Astrocyte of the spinal cord (primary cell): Measurements from ENCODE around the gene POFUT2.

Experiments used
- DNase-seq: peaks from one replicate; pipeline ENCODE4 v3.0.0; 2011; ENCODE audit warnings: low read depth, low spot score
- H3K4me3 ChIP-seq: 2 replicates; pipeline ENCODE4 v1.5.1; 2011; ENCODE audit warnings: low read depth, mild to moderate bottlenecking, low read length, moderate library complexity
- in situ Hi-C: cut with HindIII; loops from 2 replicates; pipeline ENCODE4 v1.10.0; 2017; ENCODE audit warnings: low sequenced_read_pairs
- TF ChIP-seq, protein P1 (sequence below): IDR thresholded peaks from 2 replicates; pipeline ENCODE4 v1.5.1; 2012; ENCODE audit warnings: low read depth, mild to moderate bottlenecking, low read length, inconsistent platforms

Gene POFUT2

DNA sequence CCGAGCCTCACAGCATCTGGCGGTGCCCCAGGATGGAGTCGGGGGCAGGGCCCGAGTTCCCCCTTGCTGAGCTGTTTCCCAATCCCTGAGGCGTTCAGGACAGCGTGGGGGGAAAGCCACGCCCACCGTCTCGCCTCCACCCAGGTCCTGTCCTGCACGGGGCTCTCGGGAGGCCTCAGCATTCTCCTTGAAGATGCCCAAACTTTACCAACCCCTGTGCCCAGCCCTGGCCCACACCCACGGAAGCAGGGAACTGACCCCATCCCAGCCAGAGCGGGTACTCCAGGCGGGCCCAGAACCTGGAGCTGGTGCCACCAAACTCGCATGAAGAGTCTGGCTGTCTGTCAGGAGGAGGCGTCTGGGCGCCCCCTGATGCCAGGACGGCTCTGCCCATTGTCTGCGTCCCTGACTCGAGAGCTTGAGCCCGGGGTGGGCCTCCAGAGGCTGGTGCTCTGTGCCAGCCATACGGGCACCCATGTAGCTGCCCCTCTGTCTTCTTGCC lies 35.3 kb upstream of the POFUT2 start:
- in situ Hi-C loops: no loop called here
- no peak for DNase-seq
- no peak overlapping the region for H3K4me3 ChIP-seq
- TF ChIP-seq, protein P1, sequence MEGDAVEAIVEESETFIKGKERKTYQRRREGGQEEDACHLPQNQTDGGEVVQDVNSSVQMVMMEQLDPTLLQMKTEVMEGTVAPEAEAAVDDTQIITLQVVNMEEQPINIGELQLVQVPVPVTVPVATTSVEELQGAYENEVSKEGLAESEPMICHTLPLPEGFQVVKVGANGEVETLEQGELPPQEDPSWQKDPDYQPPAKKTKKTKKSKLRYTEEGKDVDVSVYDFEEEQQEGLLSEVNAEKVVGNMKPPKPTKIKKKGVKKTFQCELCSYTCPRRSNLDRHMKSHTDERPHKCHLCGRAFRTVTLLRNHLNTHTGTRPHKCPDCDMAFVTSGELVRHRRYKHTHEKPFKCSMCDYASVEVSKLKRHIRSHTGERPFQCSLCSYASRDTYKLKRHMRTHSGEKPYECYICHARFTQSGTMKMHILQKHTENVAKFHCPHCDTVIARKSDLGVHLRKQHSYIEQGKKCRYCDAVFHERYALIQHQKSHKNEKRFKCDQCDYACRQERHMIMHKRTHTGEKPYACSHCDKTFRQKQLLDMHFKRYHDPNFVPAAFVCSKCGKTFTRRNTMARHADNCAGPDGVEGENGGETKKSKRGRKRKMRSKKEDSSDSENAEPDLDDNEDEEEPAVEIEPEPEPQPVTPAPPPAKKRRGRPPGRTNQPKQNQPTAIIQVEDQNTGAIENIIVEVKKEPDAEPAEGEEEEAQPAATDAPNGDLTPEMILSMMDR: no peak

DNA sequence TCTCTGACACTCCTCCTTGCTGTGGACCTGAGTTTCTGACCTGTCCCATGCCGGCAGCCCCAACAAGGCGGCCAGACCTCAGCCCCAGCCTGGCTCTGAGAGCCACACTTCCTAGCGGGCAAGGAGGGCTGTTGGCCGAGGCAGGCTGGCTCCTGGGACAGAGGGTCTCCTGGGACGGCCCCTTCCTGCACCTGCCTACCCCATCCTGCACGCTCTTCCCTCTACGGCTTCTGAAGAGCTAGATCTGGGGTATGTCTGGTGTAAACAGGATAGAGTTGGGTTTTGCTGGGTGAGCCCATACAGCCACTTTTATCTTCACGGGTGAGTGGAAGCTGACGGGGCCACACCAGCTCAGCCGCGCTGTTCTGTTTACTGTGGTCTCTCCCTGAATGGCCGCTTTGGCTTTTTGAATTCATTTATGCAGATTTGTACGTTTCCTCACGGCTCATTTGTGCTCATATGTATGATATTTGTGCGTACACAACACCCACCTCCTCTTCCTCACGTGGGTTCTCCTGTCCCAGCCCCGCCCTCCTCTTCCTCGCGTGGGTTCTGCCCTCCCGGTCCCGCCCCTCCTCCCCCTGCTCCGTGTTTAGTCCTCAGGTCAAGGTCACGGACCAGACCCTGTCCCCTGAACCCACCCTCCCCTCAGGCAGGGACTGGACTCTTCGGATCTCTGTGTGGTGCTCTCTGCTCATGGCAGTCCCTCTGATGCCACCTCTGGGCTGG lies 34.7 kb upstream of the POFUT2 start:
- no peak overlapping the region for H3K4me3 ChIP-seq
- TF ChIP-seq, protein P1: no peak
- no peak for DNase-seq
- in situ Hi-C loops: no loop called here

DNA sequence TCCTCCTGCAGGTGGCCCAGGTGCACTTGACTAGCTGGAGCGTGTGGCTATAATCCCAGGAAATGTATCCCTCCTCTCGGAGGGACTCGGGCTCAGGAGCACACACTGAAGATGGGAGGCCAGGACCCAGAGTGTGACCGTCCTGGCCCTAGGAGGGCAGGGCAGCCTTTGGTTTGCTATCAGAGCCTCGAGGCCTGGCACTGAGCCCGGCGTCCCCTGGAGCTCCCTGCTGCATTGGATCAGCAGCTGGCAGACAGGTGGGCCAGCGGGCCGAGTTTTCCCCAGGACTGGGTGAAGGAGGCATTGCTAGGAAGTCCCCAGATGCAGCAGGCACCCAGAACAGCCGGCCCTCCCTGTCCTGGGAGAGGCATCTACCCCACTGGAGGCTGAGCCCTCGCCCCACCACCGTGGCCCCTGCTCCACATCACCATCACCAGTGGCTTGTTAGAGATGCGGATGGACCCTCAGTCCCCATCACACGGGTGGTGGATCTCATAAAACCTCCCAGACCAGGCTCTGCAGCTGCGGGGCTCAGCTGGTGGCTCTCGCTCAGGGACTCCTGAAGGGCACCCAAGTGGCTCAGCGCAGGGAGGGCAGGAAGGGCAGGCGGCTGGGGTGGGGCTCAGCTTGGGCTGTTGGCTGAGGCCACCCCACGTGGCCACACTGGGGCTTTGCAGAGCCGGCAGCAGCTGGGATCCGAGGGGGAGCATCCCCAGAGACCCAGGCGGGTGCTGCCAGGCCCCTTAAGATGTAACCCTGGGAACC lies 32.7 kb upstream of the POFUT2 start:
- in situ Hi-C loops: no loop called here
- TF ChIP-seq, protein P1: no peak
- H3K4me3 ChIP-seq: no peak overlapping the region
- no peak for DNase-seq

DNA sequence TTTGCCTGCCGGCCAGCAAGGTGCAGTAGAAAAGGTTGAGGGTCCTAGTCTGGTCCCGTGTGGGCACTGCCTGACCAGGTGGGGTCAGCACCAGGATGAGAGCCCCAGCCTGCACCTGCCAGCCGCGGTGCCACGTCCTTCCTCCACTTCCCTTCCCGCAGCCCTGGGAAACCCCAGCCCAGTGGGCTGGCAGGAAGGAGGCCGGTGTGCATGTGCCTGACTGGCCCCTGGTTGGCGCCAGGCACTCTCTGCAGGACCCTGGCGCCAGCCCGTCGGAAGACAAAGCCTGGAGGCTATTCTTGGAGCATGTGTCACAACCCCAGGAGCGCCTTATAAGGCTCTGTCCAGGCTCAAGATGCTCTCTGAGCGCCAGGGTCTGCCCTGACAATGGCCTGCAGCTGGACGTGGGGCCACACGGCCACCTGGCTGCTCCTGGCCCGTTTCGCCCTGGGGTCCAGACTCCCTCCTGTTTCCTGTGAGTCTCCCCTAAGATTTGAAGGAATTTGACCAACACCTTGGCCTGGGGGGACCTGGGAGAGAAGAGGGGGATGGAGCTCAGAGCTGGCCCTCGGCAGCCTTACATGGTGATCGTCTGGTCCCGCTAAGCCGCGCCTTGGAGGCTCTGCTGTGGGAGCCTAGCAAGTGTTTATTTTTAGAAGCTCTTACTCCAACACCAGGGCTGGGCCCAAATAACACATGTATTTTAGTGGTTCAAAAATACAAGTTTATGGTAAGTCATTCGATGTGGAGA lies 31.9 kb upstream of the POFUT2 start:
- H3K4me3 ChIP-seq: no peak overlapping the region
- in situ Hi-C loops: no loop called here
- peak; percentile 63 for DNase-seq
- TF ChIP-seq, protein P1: no peak

DNA sequence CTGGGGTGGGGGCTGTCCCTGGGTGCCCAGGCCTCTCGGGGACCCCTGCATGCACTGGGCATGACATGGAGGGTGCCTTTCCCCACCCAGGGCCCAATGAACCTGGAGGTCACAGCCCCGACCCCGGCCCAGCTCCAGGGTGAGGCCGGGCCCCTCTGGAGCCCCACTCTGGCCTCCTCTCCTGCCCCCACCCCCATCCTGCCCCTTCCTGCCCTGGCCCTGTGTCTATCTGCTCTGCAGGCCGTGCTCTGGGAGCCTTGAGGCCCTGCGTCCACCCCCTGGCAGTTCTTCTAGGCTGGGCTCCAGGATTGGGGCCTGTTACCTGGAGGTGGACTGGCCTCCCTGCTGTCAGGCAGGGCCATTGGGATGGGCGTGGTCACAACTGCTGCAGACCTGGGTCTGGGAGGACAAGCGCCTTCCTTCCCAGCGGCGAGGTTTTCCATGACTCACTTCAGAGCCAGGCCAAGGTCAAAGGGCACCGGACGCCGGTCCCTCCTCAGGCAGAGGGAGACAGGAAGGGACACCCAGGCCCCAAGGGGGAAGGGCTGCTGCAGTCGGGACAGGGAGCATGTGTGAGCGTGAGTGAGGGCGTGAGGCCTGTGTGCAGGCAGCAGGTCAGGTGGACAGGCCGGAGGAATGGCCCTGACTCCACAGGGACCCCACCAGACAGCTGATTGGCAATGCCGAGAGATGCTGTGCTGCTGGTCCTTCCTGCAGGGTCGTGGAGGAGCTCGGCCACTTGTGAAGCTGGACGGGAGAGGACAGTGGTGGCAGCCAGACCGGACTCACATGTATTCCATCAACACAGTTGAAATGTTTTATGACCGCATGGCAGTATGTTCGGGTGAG lies 31.1 kb upstream of the POFUT2 start:
- no peak for DNase-seq
- H3K4me3 ChIP-seq: no peak overlapping the region
- in situ Hi-C loops: no loop called here

More for the DNA sequence above, 31.1 kb upstream of the POFUT2 start:
- TF ChIP-seq, protein P1: no peak
